Fibroblast of lung (primary cell): ENCODE data around the gene MKLN1. TPM values are rescaled to one million over a fixed set of nuclear protein-coding genes. Genes with fewer than 3 reads are reported as not detected.
"Not testable (repeated sequence)": the region's sequence is repeated elsewhere in the genome, so short reads cannot be mapped to it uniquely, and the experiment has no call there.

Experiments used
- DNase-seq, 2 donors: peaks; one replicate each; pipeline versions ENCODE4 v3.0.0 to v3.0.0-alpha.2; 2010; ENCODE audit warnings: low read depth in 2 of 2
- H2AFZ ChIP-seq: 2 replicates; pipeline ENCODE4 v1.5.1; 2012; ENCODE audit warnings: low read length, control low read depth, inconsistent platforms
- H3K27ac ChIP-seq: 2 replicates; pipeline ENCODE4 v1.5.1; 2011; ENCODE audit warnings: low read length, control low read depth; ENCODE audit not compliant: insufficient read depth
- H3K27me3 ChIP-seq: 2 replicates; pipeline ENCODE4 v1.5.1; 2011; ENCODE audit warnings: mild to moderate bottlenecking, low read length; ENCODE audit not compliant: control insufficient read depth, insufficient read depth
- H3K36me3 ChIP-seq: 2 replicates; pipeline ENCODE4 v1.5.1; 2011; ENCODE audit warnings: low read length; ENCODE audit not compliant: control insufficient read depth, insufficient read depth
- H3K4me1 ChIP-seq: 2 replicates; pipeline ENCODE4 v1.5.1; 2011; ENCODE audit warnings: low read length; ENCODE audit not compliant: control insufficient read depth, insufficient read depth; ENCODE audit errors: extremely low read depth
- H3K4me2 ChIP-seq: 2 replicates; pipeline ENCODE4 v1.5.1; 2011; ENCODE audit warnings: low read length, control low read depth; ENCODE audit not compliant: insufficient read depth; ENCODE audit errors: extremely low read depth
- H3K4me3 ChIP-seq, 4 experiments: fragments of 200-600 bp in 1 of 4; sonication (generic) in 1 of 4; replicated peaks in 1 of 4; 2 replicates each; pipeline ENCODE4 v1.5.1; 2011 to 2016; ENCODE audit warnings: low read length in 4 of 4, low read depth in 3 of 4, mild to moderate bottlenecking in 3 of 4, control low read depth in 2 of 4, inconsistent platforms in 1 of 4, mixed read lengths in 1 of 4; ENCODE audit not compliant: insufficient read depth in 1 of 4; ENCODE audit errors: control extremely low read depth in 1 of 4
- H3K79me2 ChIP-seq: 2 replicates; pipeline ENCODE4 v1.5.1; 2012; ENCODE audit warnings: mild to moderate bottlenecking, low read length, inconsistent platforms; ENCODE audit not compliant: control insufficient read depth, insufficient read depth
- H3K9ac ChIP-seq: 2 replicates; pipeline ENCODE4 v1.5.1; 2011; ENCODE audit warnings: mild to moderate bottlenecking, low read length, control low read depth; ENCODE audit not compliant: insufficient read depth
- H3K9me3 ChIP-seq: 2 replicates; pipeline ENCODE4 v1.5.1; 2012; ENCODE audit warnings: low read depth, low read length; ENCODE audit not compliant: control insufficient read depth, insufficient read depth
- H4K20me1 ChIP-seq: 2 replicates; pipeline ENCODE4 v1.5.1; 2011; ENCODE audit warnings: low read length; ENCODE audit not compliant: control insufficient read depth, insufficient read depth; ENCODE audit errors: extremely low read depth
- CTCF ChIP-seq, 2 donors: IDR thresholded peaks in 1 of 2; conservative IDR thresholded peaks in 1 of 2; 1 replicate in 1 of 2; 2 replicates in 1 of 2; pipeline ENCODE4 v1.5.1; 2011 to 2012; ENCODE audit warnings: low read length in 2 of 2, control low read depth in 1 of 2, inconsistent platforms in 1 of 2, low read depth in 1 of 2, mild to moderate bottlenecking in 1 of 2
- EZH2 ChIP-seq: IDR thresholded peaks from 2 replicates; pipeline ENCODE4 v1.5.1; 2012; ENCODE audit warnings: low read length, control low read depth, mild to moderate bottlenecking; ENCODE audit errors: missing control alignments
- polyA plus RNA-seq, 2 donors: library from polyadenylated mRNA; depleted of rRNA in 1 of 2; stranded (reverse) in 1 of 2; unstranded in 1 of 2; fragments of >200 nt; gene quantifications; 2 replicates each; pipeline ENCODE4 v1.2.1, GENCODE V29; 2011 to 2012; ENCODE audit warnings: missing spikeins in 1 of 2
- total RNA-seq: library from RNA; depleted of rRNA; stranded (reverse); fragments of >200 nt; gene quantifications from 2 replicates; pipeline ENCODE4 v1.2.1, GENCODE V29; 2014

The MKLN1 gene
- total and polyA plus RNA-seq, 2 donors (not counting 1 experiment from before 2014, with no cell fraction given): 33.9 to 46.4 TPM

- H3K9ac ChIP-seq: no peak overlapping the region
- H3K4me3 ChIP-seq: no peak overlapping the region
- H3K4me2 ChIP-seq: no peak overlapping the region
- TF ChIP-seq EZH2 (no peak), CTCF (conservative IDR thresholded peaks at IDR 0.05 in 1 of 2, IDR thresholded peaks at IDR 0.05 in 1 of 2; ENCODE audit: low read depth in 1 of 2, low read length in 2 of 2) (no peak)
- no peaks in the 10 kb centered on the region for H3K4me1 ChIP-seq
- no peak overlapping the region for H3K27ac ChIP-seq
- no peaks in the 10 kb centered on the region for H3K79me2 ChIP-seq
- H3K27me3 ChIP-seq: no peaks in the 10 kb centered on the region
- no peaks in the 10 kb centered on the region for H3K9me3 ChIP-seq
- no peaks in the 10 kb centered on the region for H3K36me3 ChIP-seq
- peak in 1 of 2 donors; percentile 23 for DNase-seq
- no peak overlapping the region for H2AFZ ChIP-seq
- no peaks in the 10 kb centered on the region for H4K20me1 ChIP-seq
These were observed 131.6 kb downstream of the MKLN1 start for GRCh38 chr7:131459256-131459655.

GRCh38 chr7:131462059-131462458 is 134.4 kb downstream of the MKLN1 start:
- no peak overlapping the region for H3K4me2 ChIP-seq

GRCh38 chr7:131462715-131463114 is 135.0 kb downstream of the MKLN1 start:
- H3K4me3 ChIP-seq, DNase-seq, H3K79me2 ChIP-seq, H3K27ac ChIP-seq, H2AFZ ChIP-seq, H3K4me2 ChIP-seq, H4K20me1 ChIP-seq, H3K4me1 ChIP-seq, H3K36me3 ChIP-seq, H3K27me3 ChIP-seq, H3K9me3 ChIP-seq, H3K9ac ChIP-seq: not testable (repeated sequence)

More at GRCh38 chr7:131462059-131462458, 134.4 kb downstream of the MKLN1 start:
- Histone ChIP-seq H3K27me3 (no peaks in the 10 kb centered on the region), H3K4me1 (no peaks in the 10 kb centered on the region), H3K4me3 (no peak overlapping the region), H3K9ac (no peak overlapping the region), H3K79me2 (no peaks in the 10 kb centered on the region), H3K27ac (no peak overlapping the region), H3K9me3 (no peaks in the 10 kb centered on the region), H4K20me1 (no peaks in the 10 kb centered on the region), H2AFZ (no peak overlapping the region), H3K36me3 (peaks cover 2% of the 10 kb centered on the region)
- DNase-seq: no peak
- TF ChIP-seq EZH2: no peak
- TF ChIP-seq CTCF (conservative IDR thresholded peaks at IDR 0.05 in 1 of 2, IDR thresholded peaks at IDR 0.05 in 1 of 2; ENCODE audit: low read depth in 1 of 2, low read length in 2 of 2): no peak
